AG10803 (cell line): ENCODE measurements around the gene ADORA2A.

Source experiments
- DNase-seq: peaks from one replicate; pipeline ENCODE4 v3.0.0; 2010; ENCODE audit warnings: low read depth
- H3K4me3 ChIP-seq: 2 replicates; pipeline ENCODE4 v1.5.1; 2011; ENCODE audit warnings: mild to moderate bottlenecking, low read length, control low read depth
- TF ChIP-seq, protein P1 (sequence below): conservative IDR thresholded peaks from 2 replicates; pipeline ENCODE4 v1.5.1; 2011; ENCODE audit warnings: mild to moderate bottlenecking, low read length, control low read depth, inconsistent platforms

The ADORA2A gene

GRCh38 chr22:24389680-24390079, 37.7 kb upstream of the ADORA2A start:
- no peak overlapping the region for H3K4me3 ChIP-seq
- TF ChIP-seq, protein P1, sequence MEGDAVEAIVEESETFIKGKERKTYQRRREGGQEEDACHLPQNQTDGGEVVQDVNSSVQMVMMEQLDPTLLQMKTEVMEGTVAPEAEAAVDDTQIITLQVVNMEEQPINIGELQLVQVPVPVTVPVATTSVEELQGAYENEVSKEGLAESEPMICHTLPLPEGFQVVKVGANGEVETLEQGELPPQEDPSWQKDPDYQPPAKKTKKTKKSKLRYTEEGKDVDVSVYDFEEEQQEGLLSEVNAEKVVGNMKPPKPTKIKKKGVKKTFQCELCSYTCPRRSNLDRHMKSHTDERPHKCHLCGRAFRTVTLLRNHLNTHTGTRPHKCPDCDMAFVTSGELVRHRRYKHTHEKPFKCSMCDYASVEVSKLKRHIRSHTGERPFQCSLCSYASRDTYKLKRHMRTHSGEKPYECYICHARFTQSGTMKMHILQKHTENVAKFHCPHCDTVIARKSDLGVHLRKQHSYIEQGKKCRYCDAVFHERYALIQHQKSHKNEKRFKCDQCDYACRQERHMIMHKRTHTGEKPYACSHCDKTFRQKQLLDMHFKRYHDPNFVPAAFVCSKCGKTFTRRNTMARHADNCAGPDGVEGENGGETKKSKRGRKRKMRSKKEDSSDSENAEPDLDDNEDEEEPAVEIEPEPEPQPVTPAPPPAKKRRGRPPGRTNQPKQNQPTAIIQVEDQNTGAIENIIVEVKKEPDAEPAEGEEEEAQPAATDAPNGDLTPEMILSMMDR: no peak
- no peak for DNase-seq

DNA sequence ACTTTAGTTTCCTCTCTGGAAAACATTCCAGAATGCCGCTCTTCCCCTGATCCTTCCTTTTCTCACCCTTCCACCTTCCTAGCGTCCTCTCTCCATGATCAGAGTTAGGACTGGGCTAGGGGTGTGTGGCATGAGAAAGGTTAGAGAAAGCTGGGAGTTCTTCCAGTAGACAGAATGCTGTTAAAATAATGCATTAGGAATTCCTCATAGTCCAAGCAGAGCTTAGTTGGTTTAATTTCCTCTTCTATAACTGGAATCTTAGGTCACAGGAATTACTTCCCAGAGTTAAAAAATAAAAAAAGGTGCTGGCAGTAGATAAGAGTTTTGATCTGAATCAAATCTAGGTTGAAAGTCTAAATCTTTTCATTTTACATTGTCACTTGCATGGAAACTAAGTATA, 37.2 kb upstream of the ADORA2A start:
- TF ChIP-seq, protein P1: no peak
- no peak overlapping the region for H3K4me3 ChIP-seq
- no peak for DNase-seq

DNA sequence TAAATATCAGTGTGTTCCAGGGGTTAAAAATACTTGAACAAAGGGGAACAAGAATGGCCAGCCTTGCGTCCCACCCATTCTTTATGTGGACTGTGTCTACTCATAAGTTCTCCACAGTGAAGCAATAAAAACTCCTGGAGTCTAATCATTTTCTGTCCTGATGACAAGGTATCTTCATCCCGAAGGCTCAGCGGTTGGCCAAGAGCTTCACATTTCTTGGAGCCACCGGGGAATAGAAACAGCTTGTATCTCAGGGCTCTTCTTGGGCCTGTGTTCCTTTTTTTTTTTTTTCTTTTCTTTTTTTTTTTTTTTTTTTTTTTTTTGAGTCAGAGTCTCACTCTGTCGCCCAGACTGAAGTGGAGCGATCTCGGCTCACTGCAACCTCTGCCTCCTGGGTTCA, 36.8 kb upstream of the ADORA2A start:
- H3K4me3 ChIP-seq: no peak overlapping the region
- TF ChIP-seq, protein P1: no peak
- DNase-seq: peak; percentile 70

DNA sequence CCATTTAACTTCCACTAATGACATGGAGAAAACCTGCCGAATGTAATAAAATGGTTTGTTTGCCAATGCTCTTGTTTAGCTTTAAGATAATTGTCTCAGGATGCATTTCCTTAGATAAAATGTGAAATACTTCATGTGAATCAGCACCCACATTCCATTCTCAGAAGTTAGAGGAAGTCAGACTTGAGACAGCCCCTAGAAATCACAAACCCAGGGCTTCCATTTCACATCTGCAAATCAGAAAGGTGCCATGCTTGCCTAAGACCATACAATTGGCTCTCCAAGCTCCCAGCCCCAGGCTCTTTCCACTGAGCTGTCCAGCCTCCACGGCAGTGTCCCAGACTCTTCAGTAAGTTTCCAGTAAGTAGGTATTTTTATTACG, 35.6 kb upstream of the ADORA2A start:
- DNase-seq: peak; percentile 82
- H3K4me3 ChIP-seq: no peak overlapping the region
- TF ChIP-seq, protein P1: no peak

DNA sequence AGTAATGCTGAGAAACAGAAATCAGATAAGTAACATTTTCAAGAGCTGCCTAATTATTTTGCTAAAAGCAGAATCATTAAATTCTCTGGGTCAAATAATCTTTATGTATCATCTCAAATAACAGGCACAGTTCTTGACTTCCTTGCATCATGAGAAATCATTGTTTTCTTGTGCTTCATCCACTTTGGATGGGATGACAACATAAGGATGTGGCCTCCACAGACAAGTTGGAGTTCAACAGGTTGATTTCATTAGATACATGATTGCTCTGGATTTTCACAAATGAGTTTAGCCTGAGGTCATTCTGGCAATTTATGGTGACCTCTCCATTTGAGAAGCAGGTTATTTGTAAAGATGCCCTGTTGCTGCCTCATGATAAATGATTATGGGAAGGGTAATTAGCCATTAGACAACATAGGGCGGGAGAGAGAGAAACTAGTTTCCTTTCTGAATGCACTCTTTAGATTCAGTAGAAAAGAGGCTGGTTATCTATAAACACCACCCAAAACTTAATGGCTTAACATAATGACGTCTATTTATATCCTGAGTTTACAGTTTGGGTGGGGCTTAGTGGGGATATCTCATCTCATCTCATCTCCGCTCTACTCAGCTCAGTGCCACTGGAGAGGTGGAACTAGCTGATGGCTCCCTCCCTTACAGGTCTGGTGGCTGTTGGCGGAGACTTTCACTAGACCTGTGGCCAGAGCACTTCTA, 35.0 kb upstream of the ADORA2A start:
- peak; percentile 39 for DNase-seq
- TF ChIP-seq, protein P1: no peak
- no peak overlapping the region for H3K4me3 ChIP-seq

- TF ChIP-seq, protein P1: no peak
- no peak for DNase-seq
Observed at GRCh38 chr22:24393012-24393559, 34.3 kb upstream of the ADORA2A start.

GRCh38 chr22:24393848-24394247, 33.6 kb upstream of the ADORA2A start:
- TF ChIP-seq, protein P1: no peak
- DNase-seq: no peak

More at GRCh38 chr22:24393012-24393559, 34.3 kb upstream of the ADORA2A start:
- no peak overlapping the region for H3K4me3 ChIP-seq

More at GRCh38 chr22:24393848-24394247, 33.6 kb upstream of the ADORA2A start:
- H3K4me3 ChIP-seq: no peak overlapping the region
